GM12878 (cell line): Measurements from ENCODE around the gene ZNF804B.

Experiments
- CEBPB ChIP-seq, 2 experiments: fragments of 150-350 bp in 1 of 2; IDR thresholded peaks; 2 replicates each; pipeline ENCODE4 v1.6.1; 2012 to 2014; ENCODE audit warnings: low read depth in 2 of 2, low read length in 2 of 2, borderline replicate concordance in 1 of 2, inconsistent platforms in 1 of 2
- CREB1 ChIP-seq: IDR thresholded peaks from 2 replicates; pipeline ENCODE4 v1.6.1; 2012; ENCODE audit warnings: low read depth, mild to moderate bottlenecking, inconsistent platforms
- POLR2A ChIP-seq: IDR thresholded peaks from 2 replicates; pipeline ENCODE4 v1.6.1; 2011; ENCODE audit warnings: low read depth, mild to moderate bottlenecking, low read length
- RFX5 ChIP-seq: IDR thresholded peaks from 2 replicates; pipeline ENCODE4 v1.6.1; 2011; ENCODE audit warnings: low read depth, low read length, improper control_type of control experiment
- TARDBP ChIP-seq: IDR thresholded peaks from 2 replicates; pipeline ENCODE4 v1.6.1; 2016; ENCODE audit warnings: borderline replicate concordance

DNA sequence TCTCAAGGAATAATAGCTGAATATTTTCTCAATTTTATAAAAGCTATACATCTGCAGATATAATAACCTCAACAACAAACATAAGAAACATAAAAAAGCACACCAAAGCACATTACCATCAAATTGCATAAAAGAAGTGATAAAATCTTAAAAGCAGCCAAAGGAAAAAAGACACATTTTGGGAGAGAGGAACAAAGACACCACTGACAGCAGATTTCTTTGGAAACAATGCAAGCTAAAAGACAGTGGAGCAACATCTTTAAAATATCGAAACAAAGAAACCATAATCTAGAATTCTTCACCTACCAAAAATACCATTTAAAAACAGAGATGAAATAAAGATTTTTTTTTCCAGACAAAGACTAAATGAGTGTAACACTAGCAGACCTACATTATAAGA lies 91.7 kb downstream of the ZNF804B start:
- TF ChIP-seq CREB1 (no peak), RFX5 (no peak), POLR2A (no peak), CEBPB (IDR thresholded peaks at IDR 0.05; ENCODE audit: borderline replicate concordance in 1 of 2, low read depth in 2 of 2, low read length in 2 of 2) (no peak), TARDBP (no peak)
